ENCODE data around the gene SARS2.

- no peak for TF ChIP-seq CTCF (IDR thresholded peaks at IDR 0.05)
- no peak for TF ChIP-seq POLR2A (IDR thresholded peaks at IDR 0.05)
Measured at GRCh38 chr19:38907670-38908069, 22.9 kb downstream of the SARS2 start.

All from adrenal gland (tissue), 5 donors.